CD4-positive, alpha-beta memory T cell (primary cell): ENCODE data around the gene ARID3B. TPM values are rescaled to one million over a fixed set of nuclear protein-coding genes. Genes with fewer than 3 reads are reported as not detected.

Source experiments
- CTCF ChIA-PET: fragments of 350-600 bp; sonication (Branson Sonifier 250); formaldehyde crosslinking; loops from one replicate; lab custom pipeline; 2021; ENCODE audit warnings: inconsistent platforms; ENCODE audit not compliant: partially characterized antibody; lab: Charles Lee
- POLR2A ChIA-PET: fragments of 350-600 bp; sonication (Branson Sonifier 250); formaldehyde crosslinking; loops from one replicate; lab custom pipeline; 2021; ENCODE audit not compliant: partially characterized antibody; lab: Charles Lee
- DNase-seq, 5 donors: peaks; one replicate each; pipeline versions ENCODE4 v3.0.0 to v3.0.0-alpha.2; 2020 to 2022; ENCODE audit warnings: mixed read lengths in 1 of 5
- H3K27ac ChIP-seq: one replicate; pipeline ENCODE4 v1.7.0; 2013; ENCODE audit warnings: low read depth, low read length
- H3K27me3 ChIP-seq: 2 replicates; pipeline ENCODE4 v1.7.0; 2013; ENCODE audit warnings: mild to moderate bottlenecking, low read length, moderate library complexity; ENCODE audit not compliant: insufficient read depth
- H3K36me3 ChIP-seq: 2 replicates; pipeline ENCODE4 v1.7.0; 2013; ENCODE audit warnings: mild to moderate bottlenecking, low read length, moderate library complexity; ENCODE audit not compliant: insufficient read depth
- H3K4me1 ChIP-seq: 2 replicates; pipeline ENCODE4 v1.7.0; 2013; ENCODE audit warnings: mild to moderate bottlenecking, low read length, moderate library complexity; ENCODE audit not compliant: insufficient read depth
- H3K4me3 ChIP-seq, 2 donors: one replicate each; pipeline ENCODE4 v1.7.0; 2013; ENCODE audit warnings: low read length in 2 of 2, mild to moderate bottlenecking in 1 of 2
- H3K9me3 ChIP-seq, 2 donors: one replicate each; pipeline ENCODE4 v1.7.0; 2013; ENCODE audit warnings: low read length in 2 of 2, control low read depth in 1 of 2; ENCODE audit not compliant: control insufficient read depth in 1 of 2
- H3K27ac Mint-ChIP-seq, 7 donors: one replicate each; pipeline ENCODE4 v1.8.0; 2020 to 2021; ENCODE audit warnings: mixed read lengths in 7 of 7, mild to moderate bottlenecking in 6 of 7, inconsistent platforms in 3 of 7, moderate library complexity in 3 of 7
- H3K27me3 Mint-ChIP-seq, 2 donors: one replicate each; pipeline ENCODE4 v1.8.0; 2020 to 2021; ENCODE audit warnings: mixed read lengths in 2 of 2
- H3K36me3 Mint-ChIP-seq, 2 donors: one replicate each; pipeline ENCODE4 v1.8.0; 2020 to 2021; ENCODE audit warnings: mixed read lengths in 2 of 2, inconsistent platforms in 1 of 2, mild to moderate bottlenecking in 1 of 2
- H3K4me1 Mint-ChIP-seq, 4 donors: one replicate each; pipeline ENCODE4 v1.8.0; 2020 to 2021; ENCODE audit warnings: mixed read lengths in 4 of 4, mild to moderate bottlenecking in 1 of 4
- H3K4me3 Mint-ChIP-seq, 8 donors: one replicate each; pipeline ENCODE4 v1.8.0; 2020 to 2021; ENCODE audit warnings: mixed read lengths in 8 of 8, mild to moderate bottlenecking in 7 of 8, moderate library complexity in 6 of 8, inconsistent platforms in 3 of 8
- H3K9me3 Mint-ChIP-seq, 8 donors: one replicate each; pipeline ENCODE4 v1.8.0; 2020 to 2021; ENCODE audit warnings: mixed read lengths in 8 of 8, mild to moderate bottlenecking in 5 of 8, inconsistent platforms in 3 of 8, moderate library complexity in 1 of 8
- intact Hi-C: fragments of 100-400 bp; cut with micrococcal nuclease; formaldehyde crosslinking; loops from one replicate; pipeline ENCODE4 v1.15.1; 2023
- polyA plus RNA-seq, 2 donors: library from polyadenylated mRNA; unstranded; fragments of 300-500 nt; fragmentation: Illumina TruSeq; gene quantifications; one replicate each; pipeline ENCODE4 v1.2.3, GENCODE V29; 2021
- total RNA-seq, 2 experiments: library from RNA; stranded (reverse); gene quantifications; one replicate each; pipeline ENCODE4 v1.2.3, GENCODE V29; 2021

ARID3B gene
- total and polyA plus RNA-seq, 4 experiments from 2014 or later, result 4.1 to 32.9 (median 24.5) TPM

DNA sequence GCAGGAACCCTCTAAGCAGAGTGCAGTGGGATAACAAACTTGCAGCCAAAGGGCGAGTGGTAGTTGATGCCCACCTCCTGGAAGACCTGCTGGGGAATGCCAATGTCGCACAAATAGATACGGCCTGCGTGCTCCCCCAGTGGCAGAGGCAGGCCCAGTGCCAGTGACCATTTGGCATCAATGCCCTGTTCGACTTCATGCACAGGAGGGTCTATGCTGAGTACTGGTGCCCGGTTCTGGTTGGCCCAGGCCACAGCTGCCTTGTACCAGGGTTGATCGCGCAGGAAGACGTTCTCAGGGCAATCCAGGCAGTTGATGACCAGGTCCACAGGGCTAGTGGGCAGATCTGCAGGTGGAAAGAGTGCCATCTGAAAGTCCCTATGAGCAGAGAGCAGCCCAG, 91.6 kb downstream of the ARID3B start:
- ChIA-PET CTCF (interaction anchor here (0.7 to 19.9 kb wide), 23 partner anchors 8 to 317 kb away, joined by 3 to 389 read pairs (median 6); partner anchors contain the start of gene CLK3), POLR2A (interaction anchor here (0.6 to 4.5 kb wide), 6 partner anchors 11 to 329 kb away, joined by 3 to 21 read pairs (median 4); partner anchors contain the start of gene CLK3)
- H3K9me3 ChIP-seq, result no peaks in the 10 kb centered on the region
- H3K36me3 ChIP-seq, result peaks cover 49% of the 10 kb centered on the region
- Mint-ChIP-seq H3K4me3 (no peak overlapping the region), H3K9me3 (peaks cover 0 to 1% (median 0%) of the 10 kb centered on the region in 8 donors), H3K27me3 (no peaks in the 10 kb centered on the region), H3K4me1 (peaks cover 2 to 6% (median 4%) of the 10 kb centered on the region in 4 donors), H3K36me3 (peaks cover 23 to 89% of the 10 kb centered on the region in 2 donors), H3K27ac (no peak overlapping the region)
- intact Hi-C loops, result loop anchor here (1.0 to 5.0 kb wide), 3 partner anchors 194 to 259 kb away; partner anchors contain the start of gene ULK3
- DNase-seq, result peak in 1 of 5 donors; percentile 5
- no peak overlapping the region for H3K27ac ChIP-seq
- no peaks in the 10 kb centered on the region for H3K27me3 ChIP-seq
- H3K4me1 ChIP-seq, result no peaks in the 10 kb centered on the region
- H3K4me3 ChIP-seq, result no peak overlapping the region

DNA sequence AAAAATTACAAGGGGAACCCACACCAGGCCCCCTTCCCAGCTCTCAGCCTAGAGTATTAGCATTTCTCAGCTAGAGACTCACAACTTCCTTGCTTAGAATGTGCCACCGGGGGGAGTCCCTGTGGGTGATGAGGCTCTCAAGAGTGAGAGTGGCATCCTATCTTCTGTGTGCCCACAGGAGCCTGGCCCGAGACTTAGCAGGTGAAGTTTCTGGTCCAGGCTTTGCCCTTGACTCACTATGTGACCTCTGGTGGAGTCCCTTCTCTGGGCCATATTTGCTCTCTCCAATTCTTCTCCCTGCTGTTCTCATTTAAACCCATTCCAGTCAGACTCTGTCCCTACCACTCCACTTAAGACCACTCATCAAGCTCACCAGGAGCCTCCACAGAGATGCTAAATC, 92.8 kb downstream of the ARID3B start:
- Mint-ChIP-seq H3K27ac (peak overlapping the region in 2 of 7 donors; percentile 1 to 4), H3K27me3 (no peaks in the 10 kb centered on the region), H3K36me3 (peaks cover 14 to 85% of the 10 kb centered on the region in 2 donors), H3K4me1 (peaks cover 1 to 6% (median 4%) of the 10 kb centered on the region in 4 donors), H3K4me3 (no peak overlapping the region), H3K9me3 (peaks cover 0 to 1% (median 0%) of the 10 kb centered on the region in 8 donors)
- no peak for DNase-seq
- ChIA-PET CTCF (interaction anchor here (0.5 to 19.9 kb wide), 24 partner anchors 9 to 934 kb away, joined by 3 to 389 read pairs (median 5); partner anchors contain the start of genes CLK3, FAM219B and RPP25), POLR2A (interaction anchor here (1.9 to 4.5 kb wide), 3 partner anchors 18 to 137 kb away, joined by 7 to 21 read pairs (median 10); partner anchors contain the start of gene CLK3)
- intact Hi-C loops, result loop anchor here (5.0 kb wide), 1 partner anchor 209 kb away; the partner anchor contains the start of gene ULK3
- H3K9me3 ChIP-seq, result no peaks in the 10 kb centered on the region
- H3K4me3 ChIP-seq, result no peak overlapping the region
- no peaks in the 10 kb centered on the region for H3K4me1 ChIP-seq
- H3K27ac ChIP-seq, result no peak overlapping the region
- peaks cover 41% of the 10 kb centered on the region for H3K36me3 ChIP-seq
- no peaks in the 10 kb centered on the region for H3K27me3 ChIP-seq

DNA sequence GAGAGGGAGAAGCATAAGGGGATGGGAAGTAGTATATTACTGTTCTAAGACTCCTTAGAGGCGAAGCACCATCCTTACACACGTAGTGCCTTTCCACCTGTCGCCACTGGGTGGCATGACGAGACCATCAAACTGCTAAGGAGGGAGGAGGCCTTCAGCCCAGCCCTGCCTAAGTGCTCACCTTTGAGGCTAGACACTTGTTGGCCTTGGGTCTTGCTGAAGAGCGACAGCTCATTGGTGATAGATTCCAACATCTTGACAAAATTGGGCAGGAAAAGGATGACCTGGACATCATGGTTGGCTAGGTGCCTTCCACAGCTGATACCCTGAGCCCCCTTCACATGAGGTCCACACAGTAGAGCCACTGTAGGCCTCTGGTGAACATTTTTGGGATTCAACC, 94.2 kb downstream of the ARID3B start:
- Mint-ChIP-seq H3K4me3 (no peak overlapping the region), H3K27me3 (no peaks in the 10 kb centered on the region), H3K36me3 (peaks cover 16 to 84% of the 10 kb centered on the region in 2 donors), H3K9me3 (peaks cover 0 to 1% (median 0%) of the 10 kb centered on the region in 8 donors), H3K27ac (peak overlapping the region in 3 of 7 donors; percentile 5 to 79 (median 14)), H3K4me1 (peaks cover 1 to 6% (median 4%) of the 10 kb centered on the region in 4 donors)
- H3K4me3 ChIP-seq, result no peak overlapping the region
- CTCF ChIA-PET, result interaction anchor here (0.7 to 19.9 kb wide), 32 partner anchors 10 to 326 kb away, joined by 3 to 389 read pairs (median 5); partner anchors contain the start of genes CLK3, CYP1A2, FAM219B and RPP25
- no peaks in the 10 kb centered on the region for H3K4me1 ChIP-seq
- POLR2A ChIA-PET, result interaction anchor here (0.6 to 2.4 kb wide), 5 partner anchors 133 to 318 kb away, joined by 3 to 10 read pairs (median 4); no protein-coding TSS in a partner anchor
- DNase-seq, result peak; percentile 68 to 70 (median 68)
- no peaks in the 10 kb centered on the region for H3K9me3 ChIP-seq
- no peak overlapping the region for H3K27ac ChIP-seq
- H3K36me3 ChIP-seq, result peaks cover 40% of the 10 kb centered on the region
- intact Hi-C loops, result loop anchor here (1.0 kb wide), 4 partner anchors 134 to 315 kb away; no protein-coding TSS in a partner anchor
- H3K27me3 ChIP-seq, result no peaks in the 10 kb centered on the region

DNA sequence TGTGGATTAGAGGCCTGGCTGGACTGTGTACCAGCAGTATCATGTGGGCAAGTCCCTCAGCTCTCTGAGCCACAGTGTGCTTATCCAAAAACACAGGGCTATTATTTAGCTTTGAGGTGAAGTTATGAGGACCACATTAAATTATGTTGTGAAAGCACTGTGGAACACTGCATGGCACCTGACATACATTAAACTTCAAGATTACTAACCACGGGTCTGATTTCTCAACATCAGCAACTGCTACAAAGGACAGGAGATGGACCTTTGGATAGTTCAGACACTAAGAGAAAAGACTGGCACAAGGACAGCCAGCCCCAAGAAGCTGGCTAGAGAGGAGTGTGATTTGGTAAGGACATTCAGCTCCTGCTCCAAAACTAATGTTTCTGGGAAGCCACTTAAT, 96.0 kb downstream of the ARID3B start:
- no peak overlapping the region for H3K4me3 Mint-ChIP-seq
- DNase-seq, result no peak
- Histone ChIP-seq H3K9me3 (no peaks in the 10 kb centered on the region), H3K27ac (no peak overlapping the region), H3K4me1 (no peaks in the 10 kb centered on the region), H3K4me3 (no peak overlapping the region), H3K36me3 (peaks cover 50% of the 10 kb centered on the region), H3K27me3 (no peaks in the 10 kb centered on the region)
- H3K36me3 Mint-ChIP-seq, result peaks cover 17 to 84% of the 10 kb centered on the region in 2 donors
- peak overlapping the region in 1 of 7 donors; percentile 9 for H3K27ac Mint-ChIP-seq
- H3K27me3 Mint-ChIP-seq, result no peaks in the 10 kb centered on the region
- peaks cover under 1 to 3% (median 2%) of the 10 kb centered on the region in 4 donors for H3K4me1 Mint-ChIP-seq
- intact Hi-C loops, result no loop called here
- POLR2A ChIA-PET, result no interaction called here
- H3K9me3 Mint-ChIP-seq, result peaks cover 0 to 1% (median 0%) of the 10 kb centered on the region in 8 donors
- CTCF ChIA-PET, result interaction anchor here (1.0 to 19.9 kb wide), 13 partner anchors 8 to 314 kb away, joined by 3 to 389 read pairs (median 8); no protein-coding TSS in a partner anchor

DNA sequence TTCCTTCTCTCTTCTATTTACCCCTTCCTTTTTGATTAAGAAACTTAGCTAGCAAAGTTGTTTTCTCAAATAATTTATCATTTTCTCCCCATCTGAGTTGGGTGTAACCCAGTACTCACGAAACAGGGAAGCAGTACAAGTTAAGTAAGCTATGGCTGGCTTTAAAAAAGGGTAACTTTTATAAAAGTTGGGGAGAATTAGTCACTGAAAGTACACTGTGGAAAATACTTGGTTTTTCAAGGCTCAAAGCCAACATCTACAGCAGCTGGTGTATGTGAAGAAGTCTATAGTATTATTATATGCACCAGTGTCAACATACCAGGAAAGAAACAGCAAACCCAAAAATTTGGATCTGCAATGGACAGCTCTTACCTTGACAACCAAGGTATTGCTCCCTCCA, 100.1 kb downstream of the ARID3B start:
- DNase-seq, result no peak
- peaks cover 13 to 72% of the 10 kb centered on the region in 2 donors for H3K36me3 Mint-ChIP-seq
- CTCF ChIA-PET, result interaction anchor here (0.9 to 19.9 kb wide), 3 partner anchors 10 to 152 kb away, joined by 3 to 389 read pairs (median 23); no protein-coding TSS in a partner anchor
- POLR2A ChIA-PET, result interaction anchor here (0.5 kb wide), 1 partner anchor 9 kb away, joined by 3 read pairs; no protein-coding TSS in a partner anchor
- no peak overlapping the region for H3K27ac ChIP-seq
- H3K27me3 Mint-ChIP-seq, result no peaks in the 10 kb centered on the region
- peak overlapping the region in 3 of 7 donors; percentile 30 to 46 (median 38) for H3K27ac Mint-ChIP-seq
- no peak overlapping the region for H3K4me3 ChIP-seq
- no peaks in the 10 kb centered on the region for H3K27me3 ChIP-seq
- H3K9me3 Mint-ChIP-seq, result no peaks in the 10 kb centered on the region
- H3K4me1 Mint-ChIP-seq, result peaks cover 1 to 4% (median 3%) of the 10 kb centered on the region in 4 donors
- H3K36me3 ChIP-seq, result peaks cover 32% of the 10 kb centered on the region
- H3K4me1 ChIP-seq, result no peaks in the 10 kb centered on the region
- intact Hi-C loops, result no loop called here
- H3K9me3 ChIP-seq, result no peaks in the 10 kb centered on the region
- H3K4me3 Mint-ChIP-seq, result no peak overlapping the region

DNA sequence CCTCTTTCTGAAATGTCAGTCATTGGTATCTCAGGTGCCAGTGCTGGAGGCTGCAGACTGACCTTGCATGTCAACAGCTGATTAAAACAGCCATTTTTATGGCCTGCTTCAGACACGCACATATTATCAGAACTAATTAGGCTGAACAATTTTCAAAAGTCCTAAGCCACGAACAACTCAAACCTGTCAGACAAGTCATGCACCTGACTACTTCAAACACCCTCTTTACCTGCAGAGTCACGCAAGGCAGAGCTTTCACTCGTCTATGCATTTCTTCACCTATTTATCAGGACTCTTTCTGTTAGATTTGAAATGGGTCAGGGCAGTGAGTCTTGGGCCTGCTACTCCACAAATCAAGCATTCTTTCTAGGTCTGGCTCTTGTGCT, 101.3 kb downstream of the ARID3B start:
- ChIA-PET POLR2A (no interaction called here), CTCF (interaction anchor here (1.0 to 19.9 kb wide), 3 partner anchors 11 to 309 kb away, joined by 3 to 389 read pairs (median 23); no protein-coding TSS in a partner anchor)
- no peaks in the 10 kb centered on the region for H3K9me3 ChIP-seq
- no peak overlapping the region for H3K27ac ChIP-seq
- no peak overlapping the region for H3K4me3 Mint-ChIP-seq
- H3K36me3 Mint-ChIP-seq, result peaks cover 10 to 67% of the 10 kb centered on the region in 2 donors
- peaks cover 4 to 5% (median 4%) of the 10 kb centered on the region in 4 donors for H3K4me1 Mint-ChIP-seq
- H3K4me1 ChIP-seq, result no peaks in the 10 kb centered on the region
- H3K36me3 ChIP-seq, result peaks cover 21% of the 10 kb centered on the region
- DNase-seq, result no peak
- H3K9me3 Mint-ChIP-seq, result no peaks in the 10 kb centered on the region
- H3K27me3 ChIP-seq, result no peaks in the 10 kb centered on the region
- intact Hi-C loops, result no loop called here
- H3K27me3 Mint-ChIP-seq, result no peaks in the 10 kb centered on the region
- H3K27ac Mint-ChIP-seq, result peak overlapping the region in 3 of 7 donors; percentile 11 to 36 (median 30)
- no peak overlapping the region for H3K4me3 ChIP-seq
